Activated naive CD4-positive, alpha-beta T cell treated with anti-CD3 and anti-CD28 coated beads, Interleukin-2, amount 10 ng/mL, durations not matched to agents 7 days and 5 days (primary cell): Measurements from ENCODE around the gene USP12.

Experiments
- CTCF ChIA-PET: fragments of 350-600 bp; sonication (Branson Sonifier 250); formaldehyde crosslinking; loops from one replicate; lab custom pipeline; 2021; ENCODE audit warnings: antibody characterized with exemption; lab: Charles Lee
- DNase-seq: peaks from one replicate; pipeline ENCODE4 v3.0.0-alpha.2; 2020
- H3K27ac Mint-ChIP-seq: one replicate; pipeline ENCODE4 v1.8.0; 2021; ENCODE audit warnings: mild to moderate bottlenecking, moderate library complexity, mixed read lengths
- H3K27me3 Mint-ChIP-seq: one replicate; pipeline ENCODE4 v1.8.0; 2021; ENCODE audit warnings: mild to moderate bottlenecking, mixed read lengths
- H3K36me3 Mint-ChIP-seq: one replicate; pipeline ENCODE4 v1.8.0; 2021; ENCODE audit warnings: mixed read lengths
- H3K4me1 Mint-ChIP-seq: one replicate; pipeline ENCODE4 v1.8.0; 2021; ENCODE audit warnings: mixed read lengths
- H3K4me3 Mint-ChIP-seq: one replicate; pipeline ENCODE4 v1.8.0; 2021; ENCODE audit warnings: mild to moderate bottlenecking, moderate library complexity, mixed read lengths
- H3K9me3 Mint-ChIP-seq: one replicate; pipeline ENCODE4 v1.8.0; 2021; ENCODE audit warnings: mixed read lengths

USP12 gene

GRCh38 chr13:27174766-27175455 is 3.3 kb upstream of the USP12 start:
- H3K9me3 Mint-ChIP-seq: no peaks in the 10 kb centered on the region
- H3K27ac Mint-ChIP-seq: no peak overlapping the region
- no peaks in the 10 kb centered on the region for H3K27me3 Mint-ChIP-seq
- H3K4me3 Mint-ChIP-seq: no peak overlapping the region
- CTCF ChIA-PET: no interaction called here
- no peak for DNase-seq
- H3K36me3 Mint-ChIP-seq: peaks cover 2% of the 10 kb centered on the region
- H3K4me1 Mint-ChIP-seq: peaks cover 20% of the 10 kb centered on the region

GRCh38 chr13:27172495-27172842 is 858 bp upstream of the USP12 start:
- H3K4me1 Mint-ChIP-seq: peaks cover 44% of the 10 kb centered on the region

GRCh38 chr13:27171827-27172494 is 350 bp upstream of the USP12 start:
- Mint-ChIP-seq H3K9me3 (no peaks in the 10 kb centered on the region), H3K4me1 (peaks cover 44% of the 10 kb centered on the region), H3K27ac (peak overlapping the region; percentile 90), H3K36me3 (peaks cover 2% of the 10 kb centered on the region), H3K27me3 (no peaks in the 10 kb centered on the region), H3K4me3 (peak overlapping the region; percentile 78)
- peak; percentile 94 for DNase-seq
- CTCF ChIA-PET: interaction anchor here (1.0 kb wide), 1 partner anchor 178 kb away, joined by 3 read pairs; no protein-coding TSS in a partner anchor

More at GRCh38 chr13:27172495-27172842, 858 bp upstream of the USP12 start:
- CTCF ChIA-PET: interaction anchor here (1.0 kb wide), 1 partner anchor 178 kb away, joined by 3 read pairs; no protein-coding TSS in a partner anchor
- Mint-ChIP-seq H3K27me3 (no peaks in the 10 kb centered on the region), H3K27ac (peak overlapping the region; percentile 90), H3K9me3 (no peaks in the 10 kb centered on the region), H3K36me3 (peaks cover 2% of the 10 kb centered on the region), H3K4me3 (peak overlapping the region; percentile 78)
- DNase-seq: peak; percentile 26

- DNase-seq: peak; percentile 57
- CTCF ChIA-PET: interaction anchor here (0.6 to 1.2 kb wide), 5 partner anchors 9 to 709 kb away, joined by 3 to 5 read pairs (median 3); no protein-coding TSS in a partner anchor
- peak overlapping the region; percentile 94 for H3K27ac Mint-ChIP-seq
- H3K9me3 Mint-ChIP-seq: no peaks in the 10 kb centered on the region
- H3K36me3 Mint-ChIP-seq: peaks cover 2% of the 10 kb centered on the region
- H3K4me1 Mint-ChIP-seq: peaks cover 50% of the 10 kb centered on the region
- H3K27me3 Mint-ChIP-seq: no peaks in the 10 kb centered on the region
- peak overlapping the region; percentile 94 for H3K4me3 Mint-ChIP-seq
These were observed 931 bp downstream of the USP12 start for GRCh38 chr13:27170516-27171243.

GRCh38 chr13:27170221-27170515 is 1.4 kb downstream of the USP12 start:
- Mint-ChIP-seq H3K4me1 (peaks cover 50% of the 10 kb centered on the region), H3K27me3 (no peaks in the 10 kb centered on the region), H3K9me3 (no peaks in the 10 kb centered on the region), H3K4me3 (peak overlapping the region; percentile 94), H3K27ac (peak overlapping the region; percentile 94), H3K36me3 (peaks cover 2% of the 10 kb centered on the region)
- CTCF ChIA-PET: interaction anchor here (0.6 to 1.2 kb wide), 3 partner anchors 8 to 189 kb away, joined by 3 to 5 read pairs (median 3); no protein-coding TSS in a partner anchor
- no peak for DNase-seq

- CTCF ChIA-PET: no interaction called here
These were observed 2.5 kb downstream of the USP12 start for GRCh38 chr13:27168906-27169657.

GRCh38 chr13:27168086-27168485 is 3.5 kb downstream of the USP12 start:
- Mint-ChIP-seq H3K27me3 (no peaks in the 10 kb centered on the region), H3K4me1 (peaks cover 47% of the 10 kb centered on the region), H3K27ac (no peak overlapping the region), H3K9me3 (no peaks in the 10 kb centered on the region), H3K4me3 (no peak overlapping the region), H3K36me3 (peaks cover 4% of the 10 kb centered on the region)
- DNase-seq: no peak
- CTCF ChIA-PET: interaction anchor here (1.3 kb wide), 1 partner anchor 191 kb away, joined by 3 read pairs; no protein-coding TSS in a partner anchor

More at GRCh38 chr13:27168906-27169657, 2.5 kb downstream of the USP12 start:
- peaks cover 50% of the 10 kb centered on the region for H3K4me1 Mint-ChIP-seq
- H3K9me3 Mint-ChIP-seq: no peaks in the 10 kb centered on the region
- no peak overlapping the region for H3K4me3 Mint-ChIP-seq
- peaks cover 2% of the 10 kb centered on the region for H3K36me3 Mint-ChIP-seq
- no peaks in the 10 kb centered on the region for H3K27me3 Mint-ChIP-seq
- no peak for DNase-seq
- H3K27ac Mint-ChIP-seq: no peak overlapping the region

- no peak overlapping the region for H3K4me3 Mint-ChIP-seq
- H3K4me1 Mint-ChIP-seq: peaks cover 37% of the 10 kb centered on the region
- CTCF ChIA-PET: no interaction called here
- peaks cover 5% of the 10 kb centered on the region for H3K36me3 Mint-ChIP-seq
- no peaks in the 10 kb centered on the region for H3K27me3 Mint-ChIP-seq
- no peaks in the 10 kb centered on the region for H3K9me3 Mint-ChIP-seq
- no peak for DNase-seq
- no peak overlapping the region for H3K27ac Mint-ChIP-seq
These were observed 5.3 kb downstream of the USP12 start for GRCh38 chr13:27166313-27166712.

- CTCF ChIA-PET: interaction anchor here (0.6 to 1.4 kb wide), 2 partner anchors 8 to 11 kb away, joined by 3 to 5 read pairs; no protein-coding TSS in a partner anchor
- H3K9me3 Mint-ChIP-seq: peaks cover 5% of the 10 kb centered on the region
- H3K27ac Mint-ChIP-seq: no peak overlapping the region
- peaks cover 13% of the 10 kb centered on the region for H3K36me3 Mint-ChIP-seq
- no peak overlapping the region for H3K4me3 Mint-ChIP-seq
- peaks cover 24% of the 10 kb centered on the region for H3K4me1 Mint-ChIP-seq
- DNase-seq: no peak
- H3K27me3 Mint-ChIP-seq: no peaks in the 10 kb centered on the region
These were observed 9.6 kb downstream of the USP12 start for GRCh38 chr13:27161980-27162379.

- peaks cover 22% of the 10 kb centered on the region for H3K4me1 Mint-ChIP-seq
- peaks cover 5% of the 10 kb centered on the region for H3K9me3 Mint-ChIP-seq
- CTCF ChIA-PET: interaction anchor here (1.4 kb wide), 1 partner anchor 9 kb away, joined by 5 read pairs; no protein-coding TSS in a partner anchor
These were observed 10.2 kb downstream of the USP12 start for GRCh38 chr13:27161423-27161822.

GRCh38 chr13:27160657-27161295 is 10.8 kb downstream of the USP12 start:
- Mint-ChIP-seq H3K27ac (no peak overlapping the region), H3K4me3 (no peak overlapping the region), H3K36me3 (peaks cover 16% of the 10 kb centered on the region), H3K27me3 (no peaks in the 10 kb centered on the region), H3K4me1 (peaks cover 18% of the 10 kb centered on the region), H3K9me3 (peaks cover 10% of the 10 kb centered on the region)
- no peak for DNase-seq
- CTCF ChIA-PET: no interaction called here

More at GRCh38 chr13:27161423-27161822, 10.2 kb downstream of the USP12 start:
- DNase-seq: no peak
- no peak overlapping the region for H3K4me3 Mint-ChIP-seq
- no peak overlapping the region for H3K27ac Mint-ChIP-seq
- H3K27me3 Mint-ChIP-seq: no peaks in the 10 kb centered on the region
- peaks cover 13% of the 10 kb centered on the region for H3K36me3 Mint-ChIP-seq

- Mint-ChIP-seq H3K4me1 (peaks cover 18% of the 10 kb centered on the region), H3K4me3 (no peak overlapping the region), H3K27ac (no peak overlapping the region)
These were observed 11.6 kb downstream of the USP12 start for GRCh38 chr13:27159806-27160563.

GRCh38 chr13:27158335-27158734 is 13.3 kb downstream of the USP12 start:
- H3K27ac Mint-ChIP-seq: no peak overlapping the region
- CTCF ChIA-PET: no interaction called here

More at GRCh38 chr13:27159806-27160563, 11.6 kb downstream of the USP12 start:
- CTCF ChIA-PET: no interaction called here
- H3K9me3 Mint-ChIP-seq: peaks cover 10% of the 10 kb centered on the region
- no peaks in the 10 kb centered on the region for H3K27me3 Mint-ChIP-seq
- DNase-seq: no peak
- peaks cover 16% of the 10 kb centered on the region for H3K36me3 Mint-ChIP-seq

More at GRCh38 chr13:27158335-27158734, 13.3 kb downstream of the USP12 start:
- Mint-ChIP-seq H3K36me3 (peaks cover 16% of the 10 kb centered on the region), H3K27me3 (no peaks in the 10 kb centered on the region), H3K4me1 (peaks cover 18% of the 10 kb centered on the region), H3K9me3 (peaks cover 10% of the 10 kb centered on the region), H3K4me3 (no peak overlapping the region)
- DNase-seq: no peak
